Sigmoid colon (tissue), 7 donors: ENCODE results near the gene SULT1A2. TPM values are rescaled to one million over a fixed set of nuclear protein-coding genes. Genes with fewer than 3 reads are reported as not detected.
A peak's percentile ranks its signal among the peaks of the same experiment; 100 is the strongest.
"Not testable (repeated sequence)": the region's sequence is repeated elsewhere in the genome, so short reads cannot be mapped to it uniquely, and the experiment has no call there.

ENCODE experiments used
- DNase-seq: peaks from one replicate; pipeline ENCODE4 v3.0.0-alpha.2; 2019
- H3K27ac ChIP-seq, 4 donors: fragments of 200-600 bp; sonication (generic); one replicate each; pipeline ENCODE4 v1.5.1; 2016 to 2019; ENCODE audit warnings: mild to moderate bottlenecking in 1 of 4
- H3K27me3 ChIP-seq, 3 donors: fragments of 200-600 bp; sonication (generic); one replicate each; pipeline ENCODE4 v1.5.1; 2019; ENCODE audit warnings: mild to moderate bottlenecking in 1 of 3
- H3K36me3 ChIP-seq, 4 donors: fragments of 200-600 bp; sonication (generic); one replicate each; pipeline ENCODE4 v1.5.1; 2016 to 2019
- H3K4me1 ChIP-seq, 4 donors: fragments of 200-600 bp; sonication (generic); one replicate each; pipeline ENCODE4 v1.5.1; 2017 to 2019
- H3K4me3 ChIP-seq, 4 donors: fragments of 200-600 bp; sonication (generic); one replicate each; pipeline ENCODE4 v1.5.1; 2017 to 2019; ENCODE audit warnings: mild to moderate bottlenecking in 2 of 4, moderate library complexity in 1 of 4
- H3K9me3 ChIP-seq, 4 donors: fragments of 200-600 bp in 3 of 4; sonication (generic) in 3 of 4; one replicate each; pipeline versions ENCODE4 v1.5.1 to v1.6.1; 2013 to 2019
- CTCF ChIP-seq, 4 experiments: fragments of 450-650 bp in 3 of 4; fragments of 200-600 bp in 1 of 4; IDR thresholded peaks; one replicate each; pipeline ENCODE4 v1.5.1; 2016 to 2019; ENCODE audit warnings: antibody characterized with exemption in 4 of 4, mild to moderate bottlenecking in 3 of 4, moderate library complexity in 2 of 4
- EP300 ChIP-seq, 4 donors: sonication (generic); formaldehyde crosslinking; IDR thresholded peaks; one replicate each; pipeline ENCODE4 v1.6.1; 2017; ENCODE audit warnings: antibody characterized with exemption in 4 of 4
- POLR2A ChIP-seq, 2 donors: fragments of 450-650 bp; IDR thresholded peaks; one replicate each; pipeline ENCODE4 v1.6.1; 2016; ENCODE audit warnings: antibody characterized with exemption in 2 of 2, mild to moderate bottlenecking in 2 of 2, moderate library complexity in 2 of 2
- whole genome bisulfite sequencing, 2 donors: extraction: QIAGEN DNeasy Blood & Tissue Kit; methylation state at CpG; one replicate each; pipeline ENCODE4 v1.1.7; 2013; 5-methylcytosine and 5-hydroxymethylcytosine counted together
- intact Hi-C: fragments of 100-400 bp; cut with DNase I; formaldehyde crosslinking; loops from one replicate; pipeline ENCODE4 v1.15.1; 2023
- polyA plus RNA-seq, 3 donors: library from polyadenylated mRNA; stranded (reverse); fragments of 200-250 nt; gene quantifications; one replicate each; pipeline ENCODE4 v1.2.3, GENCODE V29; 2013
- total RNA-seq, 4 donors: library from RNA; depleted of rRNA; stranded (reverse); fragments of >200 nt; gene quantifications; one replicate each; pipeline ENCODE4 v1.1.0, GENCODE V29; 2016
- donor health status: healthy with polysubstance abuse.
- donor health status: Bipolar disorder and iron deficiency.
- donor health status: healthy.

SULT1A2 gene
- total and polyA plus RNA-seq, 7 donors = 0.71 to 101 (median 20.4) TPM; not detected in 2

- intact Hi-C loops, DNase-seq, H3K4me3 ChIP-seq, H3K27me3 ChIP-seq, H3K36me3 ChIP-seq, H3K27ac ChIP-seq, H3K9me3 ChIP-seq, H3K4me1 ChIP-seq: not testable (repeated sequence)
- TF ChIP-seq CTCF (IDR thresholded peaks at IDR 0.05) = peak; percentile 53 to 65 (median 62)
- WGBS, 2 donors = 46 to 62% methylated on average over 17 of the region's 24 CpGs
Observed at GRCh38 chr16:28615486-28616223, 18.8 kb upstream of the SULT1A2 start.

- WGBS, 2 donors = 74 to 88% methylated on average over 15 of the region's 16 CpGs
- intact Hi-C loops, H3K27ac ChIP-seq, H3K9me3 ChIP-seq, H3K36me3 ChIP-seq, DNase-seq, H3K4me3 ChIP-seq, H3K27me3 ChIP-seq, H3K4me1 ChIP-seq: not testable (repeated sequence)
Observed at GRCh38 chr16:28614561-28614960, 17.7 kb upstream of the SULT1A2 start.

GRCh38 chr16:28613912-28614311, 17.1 kb upstream of the SULT1A2 start:
- H3K4me3 ChIP-seq, H3K27me3 ChIP-seq, H3K27ac ChIP-seq, H3K4me1 ChIP-seq, H3K36me3 ChIP-seq, H3K9me3 ChIP-seq, DNase-seq, intact Hi-C loops: not testable (repeated sequence)
- WGBS, 2 donors = 38 to 39% methylated on average over 7 of the region's 26 CpGs

- H3K4me3 ChIP-seq, H3K36me3 ChIP-seq, intact Hi-C loops, DNase-seq, H3K9me3 ChIP-seq, H3K27me3 ChIP-seq, H3K27ac ChIP-seq, H3K4me1 ChIP-seq: not testable (repeated sequence)
- WGBS, 2 donors = no CpG with 5 or more reads among the region's 17 CpGs
Observed at GRCh38 chr16:28612359-28613280, 15.8 kb upstream of the SULT1A2 start.

- 50 to 72% methylated on average over 10 of the region's 10 CpGs for WGBS, 2 donors
- Histone ChIP-seq H3K4me1 (peaks cover 0 to 9% (median 0%) of the 10 kb centered on the region in 4 donors), H3K27me3 (peaks cover 0 to 3% (median 0%) of the 10 kb centered on the region in 3 donors), H3K4me3 (no peak overlapping the region), H3K36me3 (no peaks in the 10 kb centered on the region), H3K9me3 (no peaks in the 10 kb centered on the region), H3K27ac (peak overlapping the region in 1 of 4 donors; percentile 25)
- DNase-seq = no peak
- intact Hi-C loops = no loop called here
- no peak for TF ChIP-seq EP300 (IDR thresholded peaks at IDR 0.05)
- TF ChIP-seq POLR2A (IDR thresholded peaks at IDR 0.05) = no peak
Observed at GRCh38 chr16:28610595-28611191, 13.8 kb upstream of the SULT1A2 start.

- H3K9me3 ChIP-seq = no peaks in the 10 kb centered on the region
- no peaks in the 10 kb centered on the region for H3K36me3 ChIP-seq
- 11 to 38% methylated on average over 11 of the region's 11 CpGs for WGBS, 2 donors
- peak within 1 kb of the TSS; percentile 3 to 48 (median 14) for H3K27ac ChIP-seq
- TF ChIP-seq CTCF (IDR thresholded peaks at IDR 0.05) (no peak), POLR2A (IDR thresholded peaks at IDR 0.05) (peak in 1 of 2 donors; percentile 14)
- H3K4me1 ChIP-seq = peaks cover 0 to 9% (median 0%) of the 10 kb centered on the region in 4 donors
- peak; percentile 80 for DNase-seq
- H3K27me3 ChIP-seq = peaks cover 0 to 3% (median 0%) of the 10 kb centered on the region in 3 donors
- intact Hi-C loops = no loop called here
- H3K4me3 ChIP-seq = peak within 1 kb of the TSS in 3 of 4 donors; percentile 24 to 38 (median 26)
Observed at GRCh38 chr16:28609631-28610594, 13.1 kb upstream of the SULT1A2 start, which contains the start of gene SULT1A1. TSS of gene SULT1A1 (minus strand) at chr16:28610044. CDS start at chr16:28608855, 1,189 bp downstream.

GRCh38 chr16:28608867-28609596, 12.2 kb upstream of the SULT1A2 start:
- H3K9me3 ChIP-seq, H3K27me3 ChIP-seq, H3K4me1 ChIP-seq, H3K36me3 ChIP-seq, intact Hi-C loops: not testable (repeated sequence)
- peak; percentile 78 for DNase-seq
- Histone ChIP-seq H3K27ac (peak overlapping the region in 1 of 4 donors; percentile 48), H3K4me3 (peak overlapping the region in 3 of 4 donors; percentile 24 to 38 (median 26))
- 80 to 84% methylated on average over 10 to 11 of the region's 11 CpGs for WGBS, 2 donors

GRCh38 chr16:28608496-28608808, 11.6 kb upstream of the SULT1A2 start:
- H3K4me1 ChIP-seq, H3K27me3 ChIP-seq, H3K4me3 ChIP-seq, H3K36me3 ChIP-seq, intact Hi-C loops, H3K27ac ChIP-seq, H3K9me3 ChIP-seq: not testable (repeated sequence)
- 94 to 96% methylated on average over 6 of the region's 7 CpGs for WGBS, 2 donors
- peak; percentile 60 for DNase-seq
